Measurements from ENCODE around the gene BCAR3.
A peak's percentile ranks its signal among the peaks of the same experiment; 100 is the strongest.
"Not testable (repeated sequence)": the region's sequence is repeated elsewhere in the genome, so short reads cannot be mapped to it uniquely, and the experiment has no call there.

Gene BCAR3

GRCh38 chr1:93574511-93574910 is 107.1 kb downstream of the BCAR3 start:
- no peak for DNase-seq

- no peak for DNase-seq
Observed at GRCh38 chr1:93573940-93574469, 107.6 kb downstream of the BCAR3 start.

- no peak for DNase-seq
Observed at GRCh38 chr1:93571623-93572310, 109.9 kb downstream of the BCAR3 start.

- no peak for DNase-seq
Observed at GRCh38 chr1:93569489-93569888, 112.1 kb downstream of the BCAR3 start.

GRCh38 chr1:93567255-93567918 is 114.2 kb downstream of the BCAR3 start:
- peak; percentile 33 for DNase-seq

- DNase-seq, result no peak
Observed at GRCh38 chr1:93566227-93566626, 115.4 kb downstream of the BCAR3 start.

- DNase-seq, result no peak
Observed at GRCh38 chr1:93565496-93566206, 116.0 kb downstream of the BCAR3 start.

GRCh38 chr1:93559695-93560094 is 121.9 kb downstream of the BCAR3 start:
- no peak for DNase-seq

- DNase-seq, result no peak
Observed at GRCh38 chr1:93559045-93559444, 122.6 kb downstream of the BCAR3 start.

- no peak for DNase-seq
Observed at GRCh38 chr1:93556291-93556690, 125.3 kb downstream of the BCAR3 start.

GRCh38 chr1:93554883-93555872 is 126.5 kb downstream of the BCAR3 start:
- no peak for DNase-seq

GRCh38 chr1:93553886-93554490 is 127.6 kb downstream of the BCAR3 start:
- not testable (repeated sequence) for DNase-seq

- no peak for DNase-seq
Observed at GRCh38 chr1:93552741-93553455, 128.7 kb downstream of the BCAR3 start.

GRCh38 chr1:93549811-93550210 is 131.8 kb downstream of the BCAR3 start:
- DNase-seq, result no peak

GRCh38 chr1:93549131-93549530 is 132.5 kb downstream of the BCAR3 start:
- DNase-seq, result no peak

GRCh38 chr1:93546162-93546863 is 135.3 kb downstream of the BCAR3 start:
- DNase-seq, result no peak

- DNase-seq, result no peak
Observed at GRCh38 chr1:93542398-93542797, 139.2 kb downstream of the BCAR3 start.

GRCh38 chr1:93541045-93541444 is 140.6 kb downstream of the BCAR3 start:
- DNase-seq, result no peak

GRCh38 chr1:93537924-93538323 is 143.7 kb downstream of the BCAR3 start:
- DNase-seq, result no peak

GRCh38 chr1:93537396-93537795 is 144.2 kb downstream of the BCAR3 start:
- DNase-seq, result no peak

GRCh38 chr1:93533677-93534076 is 148.0 kb downstream of the BCAR3 start:
- DNase-seq, result no peak
